ENCODE data around the gene MRPS12.

The MRPS12 gene

DNA sequence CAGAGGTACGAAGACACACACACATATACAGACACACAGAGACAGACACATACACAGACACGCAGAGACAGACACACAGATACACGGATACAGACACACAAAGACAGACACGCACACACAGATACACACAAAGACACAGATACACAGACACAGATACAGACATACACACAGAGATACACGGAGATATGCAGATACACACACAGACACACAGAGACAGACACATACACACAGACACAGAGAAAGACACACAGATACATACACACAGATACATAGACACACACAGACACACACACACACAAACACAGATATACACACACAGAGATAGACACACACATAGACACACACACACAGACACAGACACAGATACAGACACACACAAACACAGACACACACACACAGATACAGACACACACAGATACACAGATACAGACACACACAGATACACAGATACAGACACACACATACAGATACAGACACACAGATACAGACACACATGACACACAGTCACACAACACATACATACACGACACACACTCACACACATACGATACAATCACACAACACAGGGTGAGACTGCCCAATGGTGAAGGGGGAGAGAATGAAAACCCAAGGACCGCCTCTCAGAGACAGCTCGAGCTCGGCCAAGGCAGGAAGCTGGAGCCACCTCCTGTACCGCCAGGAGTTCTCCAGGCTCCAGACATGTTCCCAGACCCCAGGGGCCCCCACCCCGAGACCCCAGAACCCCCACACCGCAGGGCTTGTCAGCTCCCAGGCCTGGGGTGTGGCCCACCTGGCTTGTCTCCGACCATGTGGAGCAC is 9.9 kb upstream of the MRPS12 start:
- H3K36me3 ChIP-seq (ENCODE audit: insufficient read depth) = no peaks in the 10 kb centered on the region
- H3K9ac ChIP-seq = no peak overlapping the region
- H3K79me2 ChIP-seq (ENCODE audit: insufficient read depth, low read depth) = no peaks in the 10 kb centered on the region
- no peak overlapping the region for H3K4me3 ChIP-seq (IDR thresholded peaks at IDR 0.05; ENCODE audit: insufficient read depth, low read depth, low read length)
- no peak overlapping the region for H3K4me2 ChIP-seq
- H4K20me1 ChIP-seq (ENCODE audit: insufficient read depth) = no peaks in the 10 kb centered on the region
- no peak overlapping the region for H2AFZ ChIP-seq (ENCODE audit: low read depth)
- H3K4me1 ChIP-seq (ENCODE audit: low read depth, poor library complexity, severe bottlenecking) = no peaks in the 10 kb centered on the region
- no peaks in the 10 kb centered on the region for H3K27me3 ChIP-seq (ENCODE audit: insufficient read depth, low read depth)
- TF ChIP-seq, protein P1, sequence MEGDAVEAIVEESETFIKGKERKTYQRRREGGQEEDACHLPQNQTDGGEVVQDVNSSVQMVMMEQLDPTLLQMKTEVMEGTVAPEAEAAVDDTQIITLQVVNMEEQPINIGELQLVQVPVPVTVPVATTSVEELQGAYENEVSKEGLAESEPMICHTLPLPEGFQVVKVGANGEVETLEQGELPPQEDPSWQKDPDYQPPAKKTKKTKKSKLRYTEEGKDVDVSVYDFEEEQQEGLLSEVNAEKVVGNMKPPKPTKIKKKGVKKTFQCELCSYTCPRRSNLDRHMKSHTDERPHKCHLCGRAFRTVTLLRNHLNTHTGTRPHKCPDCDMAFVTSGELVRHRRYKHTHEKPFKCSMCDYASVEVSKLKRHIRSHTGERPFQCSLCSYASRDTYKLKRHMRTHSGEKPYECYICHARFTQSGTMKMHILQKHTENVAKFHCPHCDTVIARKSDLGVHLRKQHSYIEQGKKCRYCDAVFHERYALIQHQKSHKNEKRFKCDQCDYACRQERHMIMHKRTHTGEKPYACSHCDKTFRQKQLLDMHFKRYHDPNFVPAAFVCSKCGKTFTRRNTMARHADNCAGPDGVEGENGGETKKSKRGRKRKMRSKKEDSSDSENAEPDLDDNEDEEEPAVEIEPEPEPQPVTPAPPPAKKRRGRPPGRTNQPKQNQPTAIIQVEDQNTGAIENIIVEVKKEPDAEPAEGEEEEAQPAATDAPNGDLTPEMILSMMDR (conservative IDR thresholded peaks at IDR 0.05; ENCODE audit: low read depth, low read length) = no peak
- H3K27ac ChIP-seq = no peak overlapping the region

DNA sequence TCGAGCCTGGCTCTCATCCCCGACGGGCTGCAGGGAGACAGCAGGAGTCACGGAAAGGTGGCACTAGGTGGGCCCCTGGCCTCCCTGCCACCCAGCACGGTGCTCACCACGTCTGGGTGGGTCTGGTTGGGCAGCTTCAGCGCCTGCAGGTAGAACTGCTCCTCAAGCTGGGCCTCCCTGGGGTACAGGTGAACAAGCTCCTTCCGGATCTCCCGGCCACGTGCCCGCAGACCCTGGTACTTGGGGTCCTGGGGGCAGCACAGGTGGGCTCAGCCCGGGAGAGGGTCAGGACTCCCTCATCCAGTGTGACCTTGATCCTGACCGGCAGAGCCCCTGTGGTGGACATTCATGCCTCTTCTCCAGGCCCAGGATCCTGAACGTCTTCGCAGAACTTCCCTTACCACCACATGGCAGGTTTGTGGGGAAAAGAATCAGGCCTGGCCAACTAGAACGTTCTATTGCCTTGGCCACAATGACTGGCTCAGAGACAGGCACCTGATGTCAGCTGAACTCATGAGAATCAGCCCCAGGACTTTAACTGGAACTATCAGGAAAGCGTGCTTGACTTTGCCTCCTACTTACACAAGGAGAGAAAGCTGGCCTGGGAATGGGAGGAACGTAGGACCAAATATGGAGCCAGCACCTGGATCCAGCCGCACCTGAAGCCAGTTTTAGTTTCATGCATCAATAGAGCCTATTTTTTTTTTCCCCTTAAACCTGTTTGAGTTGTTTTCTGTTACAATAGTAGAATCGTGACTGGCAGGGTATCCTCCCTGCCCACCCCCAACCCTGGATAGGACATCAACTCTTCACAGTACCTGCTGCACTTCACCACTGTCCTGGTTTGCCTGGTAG is 9.1 kb upstream of the MRPS12 start:
- no peak overlapping the region for H3K27ac ChIP-seq
- H3K4me1 ChIP-seq (ENCODE audit: low read depth, poor library complexity, severe bottlenecking) = no peaks in the 10 kb centered on the region
- no peaks in the 10 kb centered on the region for H3K27me3 ChIP-seq (ENCODE audit: insufficient read depth, low read depth)
- H3K9ac ChIP-seq = no peak overlapping the region
- TF ChIP-seq, protein P1 (conservative IDR thresholded peaks at IDR 0.05; ENCODE audit: low read depth, low read length) = no peak
- H3K4me3 ChIP-seq (IDR thresholded peaks at IDR 0.05; ENCODE audit: insufficient read depth, low read depth, low read length) = no peak overlapping the region
- H4K20me1 ChIP-seq (ENCODE audit: insufficient read depth) = no peaks in the 10 kb centered on the region
- H2AFZ ChIP-seq (ENCODE audit: low read depth) = no peak overlapping the region
- no peaks in the 10 kb centered on the region for H3K79me2 ChIP-seq (ENCODE audit: insufficient read depth, low read depth)
- no peak overlapping the region for H3K4me2 ChIP-seq
- H3K36me3 ChIP-seq (ENCODE audit: insufficient read depth) = no peaks in the 10 kb centered on the region

DNA sequence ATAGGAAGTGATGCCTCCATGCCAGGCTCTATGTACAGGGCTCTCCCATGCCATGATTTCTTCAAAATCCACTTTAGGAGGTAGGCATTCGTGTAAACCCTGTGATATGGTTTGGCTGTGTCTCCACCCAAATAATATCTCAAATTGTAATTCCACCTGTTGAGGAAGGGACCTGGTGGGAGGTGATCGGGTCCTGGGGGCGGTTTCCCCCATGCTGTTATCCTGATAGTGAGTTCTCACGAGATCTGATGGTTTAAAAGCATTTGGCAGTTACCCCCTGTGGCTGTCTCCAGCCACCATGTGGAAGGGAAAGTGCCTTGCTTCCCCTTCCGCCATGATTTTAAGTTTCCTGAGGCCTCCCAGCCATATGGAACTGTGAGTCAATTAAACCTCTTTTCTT is 8.3 kb upstream of the MRPS12 start:
- Histone ChIP-seq H3K4me3 (IDR thresholded peaks at IDR 0.05; ENCODE audit: insufficient read depth, low read depth, low read length) (no peak overlapping the region), H3K9ac (no peak overlapping the region), H3K36me3 (ENCODE audit: insufficient read depth) (no peaks in the 10 kb centered on the region), H3K4me2 (no peak overlapping the region), H3K79me2 (ENCODE audit: insufficient read depth, low read depth) (no peaks in the 10 kb centered on the region), H3K27me3 (ENCODE audit: insufficient read depth, low read depth) (no peaks in the 10 kb centered on the region), H2AFZ (ENCODE audit: low read depth) (no peak overlapping the region), H3K4me1 (ENCODE audit: low read depth, poor library complexity, severe bottlenecking) (no peaks in the 10 kb centered on the region), H3K27ac (no peak overlapping the region), H4K20me1 (ENCODE audit: insufficient read depth) (no peaks in the 10 kb centered on the region)
- TF ChIP-seq, protein P1 (conservative IDR thresholded peaks at IDR 0.05; ENCODE audit: low read depth, low read length) = no peak

- Histone ChIP-seq H2AFZ (ENCODE audit: low read depth) (no peak overlapping the region), H3K9ac (no peak overlapping the region), H3K36me3 (ENCODE audit: insufficient read depth) (no peaks in the 10 kb centered on the region), H3K4me2 (no peak overlapping the region), H3K27me3 (ENCODE audit: insufficient read depth, low read depth) (no peaks in the 10 kb centered on the region), H4K20me1 (ENCODE audit: insufficient read depth) (no peaks in the 10 kb centered on the region), H3K4me1 (ENCODE audit: low read depth, poor library complexity, severe bottlenecking) (peaks cover 6% of the 10 kb centered on the region), H3K27ac (no peak overlapping the region), H3K4me3 (IDR thresholded peaks at IDR 0.05; ENCODE audit: insufficient read depth, low read depth, low read length) (no peak overlapping the region), H3K79me2 (ENCODE audit: insufficient read depth, low read depth) (no peaks in the 10 kb centered on the region)
- TF ChIP-seq, protein P1 (conservative IDR thresholded peaks at IDR 0.05; ENCODE audit: low read depth, low read length) = no peak
Measured at GRCh38 chr19:38924388-38924787, 6.4 kb upstream of the MRPS12 start.

Measured in KMS-11 (cell line).